Stomach smooth muscle (tissue), 2 donors: Measurements from ENCODE around the gene INSL4.

ENCODE experiments used
- H3K27ac ChIP-seq: one replicate; pipeline ENCODE4 v1.7.0; 2013; ENCODE audit warnings: mild to moderate bottlenecking, low read length, inconsistent platforms
- H3K27me3 ChIP-seq, 2 donors: one replicate each; pipeline ENCODE4 v1.7.0; 2013; ENCODE audit warnings: low read length in 2 of 2; ENCODE audit not compliant: insufficient read depth in 2 of 2, control insufficient read depth in 1 of 2
- H3K36me3 ChIP-seq, 2 donors: one replicate each; pipeline ENCODE4 v1.7.0; 2013; ENCODE audit warnings: low read length in 2 of 2; ENCODE audit not compliant: control insufficient read depth in 2 of 2, insufficient read depth in 2 of 2
- H3K4me1 ChIP-seq: one replicate; pipeline ENCODE4 v1.7.0; 2013; ENCODE audit warnings: low read length; ENCODE audit not compliant: control insufficient read depth, insufficient read depth
- H3K4me3 ChIP-seq, 2 donors: one replicate each; pipeline ENCODE4 v1.7.0; 2013; ENCODE audit warnings: low read length in 2 of 2
- H3K9ac ChIP-seq, 2 donors: one replicate each; pipeline ENCODE4 v1.7.0; 2013; ENCODE audit warnings: low read length in 2 of 2, mild to moderate bottlenecking in 1 of 2
- H3K9me3 ChIP-seq, 2 donors: one replicate each; pipeline ENCODE4 v1.7.0; 2013; ENCODE audit warnings: low read length in 2 of 2; ENCODE audit not compliant: control insufficient read depth in 2 of 2
- donor health status: healthy.
- donor health status: Pancreatic carcinoma.

INSL4 gene

GRCh38 chr9:5231212-5231611, at the start of gene INSL4:
INSL4 (plus strand) TSS chr9:5231419; CDS start chr9:5231524, 105 bp downstream.
- H3K9ac ChIP-seq, result no peak within 1 kb of the TSS
- H3K36me3 ChIP-seq, result no peaks in the 10 kb centered on the region
- H3K27ac ChIP-seq, result no peak within 1 kb of the TSS
- peaks cover 2 to 4% of the 10 kb centered on the region in 2 donors for H3K27me3 ChIP-seq
- H3K4me1 ChIP-seq, result no peaks in the 10 kb centered on the region
- H3K4me3 ChIP-seq, result no peak within 1 kb of the TSS
- H3K9me3 ChIP-seq, result no peaks in the 10 kb centered on the region

GRCh38 chr9:5184776-5185175, 46.4 kb upstream of the INSL4 start:
- Histone ChIP-seq H3K27ac (no peak overlapping the region), H3K9me3 (peaks cover 0 to 2% of the 10 kb centered on the region in 2 donors), H3K27me3 (peaks cover 0 to 2% of the 10 kb centered on the region in 2 donors), H3K36me3 (no peaks in the 10 kb centered on the region), H3K4me1 (no peaks in the 10 kb centered on the region), H3K9ac (no peak overlapping the region), H3K4me3 (no peak overlapping the region)

GRCh38 chr9:5185220-5185840, 45.9 kb upstream of the INSL4 start, which contains the start of gene INSL6:
INSL6 (minus strand) TSS chr9:5185639; CDS start chr9:5185602, 37 bp downstream.
- no peaks in the 10 kb centered on the region for H3K9me3 ChIP-seq
- no peaks in the 10 kb centered on the region for H3K36me3 ChIP-seq
- no peak within 1 kb of the TSS for H3K9ac ChIP-seq
- H3K27ac ChIP-seq, result no peak within 1 kb of the TSS
- H3K4me1 ChIP-seq, result no peaks in the 10 kb centered on the region
- H3K4me3 ChIP-seq, result no peak within 1 kb of the TSS
- peaks cover 0 to 2% of the 10 kb centered on the region in 2 donors for H3K27me3 ChIP-seq

- Histone ChIP-seq H3K27ac (no peak overlapping the region), H3K36me3 (no peaks in the 10 kb centered on the region), H3K9ac (no peak overlapping the region), H3K9me3 (no peaks in the 10 kb centered on the region), H3K27me3 (peaks cover 0 to 2% of the 10 kb centered on the region in 2 donors), H3K4me3 (no peak overlapping the region), H3K4me1 (no peaks in the 10 kb centered on the region)
Observed at GRCh38 chr9:5186416-5187169, 44.6 kb upstream of the INSL4 start.

- no peak overlapping the region for H3K9ac ChIP-seq
- H3K4me3 ChIP-seq, result no peak overlapping the region
Observed at GRCh38 chr9:5188060-5188984, 42.9 kb upstream of the INSL4 start.

GRCh38 chr9:5191985-5192384, 39.2 kb upstream of the INSL4 start:
- Histone ChIP-seq H3K9me3 (no peaks in the 10 kb centered on the region), H3K27ac (no peak overlapping the region), H3K4me3 (no peak overlapping the region), H3K27me3 (peaks cover 0 to 2% of the 10 kb centered on the region in 2 donors), H3K9ac (no peak overlapping the region), H3K36me3 (no peaks in the 10 kb centered on the region), H3K4me1 (no peaks in the 10 kb centered on the region)

More at GRCh38 chr9:5188060-5188984, 42.9 kb upstream of the INSL4 start:
- H3K9me3 ChIP-seq, result no peaks in the 10 kb centered on the region
- peaks cover 0 to 2% of the 10 kb centered on the region in 2 donors for H3K27me3 ChIP-seq
- no peaks in the 10 kb centered on the region for H3K36me3 ChIP-seq
- H3K4me1 ChIP-seq, result no peaks in the 10 kb centered on the region
- no peak overlapping the region for H3K27ac ChIP-seq

GRCh38 chr9:5193345-5193744, 37.9 kb upstream of the INSL4 start:
- Histone ChIP-seq H3K4me1 (no peaks in the 10 kb centered on the region), H3K27me3 (peaks cover 0 to 2% of the 10 kb centered on the region in 2 donors), H3K4me3 (no peak overlapping the region), H3K9me3 (peaks cover 0 to 3% of the 10 kb centered on the region in 2 donors), H3K27ac (no peak overlapping the region), H3K36me3 (no peaks in the 10 kb centered on the region), H3K9ac (no peak overlapping the region)

- H3K4me1 ChIP-seq, result no peaks in the 10 kb centered on the region
- H3K4me3 ChIP-seq, result no peak overlapping the region
- H3K27ac ChIP-seq, result no peak overlapping the region
- H3K9ac ChIP-seq, result no peak overlapping the region
- no peaks in the 10 kb centered on the region for H3K36me3 ChIP-seq
- H3K9me3 ChIP-seq, result peaks cover 0 to 3% of the 10 kb centered on the region in 2 donors
- H3K27me3 ChIP-seq, result no peaks in the 10 kb centered on the region
Observed at GRCh38 chr9:5195463-5195862, 35.8 kb upstream of the INSL4 start.

GRCh38 chr9:5205071-5205470, 26.1 kb upstream of the INSL4 start:
- H3K27ac ChIP-seq, result no peak overlapping the region
- H3K4me3 ChIP-seq, result no peak overlapping the region
- no peaks in the 10 kb centered on the region for H3K4me1 ChIP-seq
- H3K9ac ChIP-seq, result no peak overlapping the region
- H3K27me3 ChIP-seq, result no peaks in the 10 kb centered on the region
- H3K36me3 ChIP-seq, result no peaks in the 10 kb centered on the region
- H3K9me3 ChIP-seq, result no peaks in the 10 kb centered on the region

GRCh38 chr9:5230554-5230953, 665 bp upstream of the INSL4 start:
- no peak overlapping the region for H3K4me3 ChIP-seq
- no peak overlapping the region for H3K27ac ChIP-seq
- no peaks in the 10 kb centered on the region for H3K36me3 ChIP-seq
- H3K9me3 ChIP-seq, result no peaks in the 10 kb centered on the region
- H3K27me3 ChIP-seq, result peaks cover 2 to 4% of the 10 kb centered on the region in 2 donors
- H3K9ac ChIP-seq, result no peak overlapping the region
- no peaks in the 10 kb centered on the region for H3K4me1 ChIP-seq
